ENCODE measurements around the gene SLC34A1. TPM values are rescaled to one million over a fixed set of nuclear protein-coding genes. Genes with fewer than 3 reads are reported as not detected.
A peak's percentile ranks its signal among the peaks of the same experiment; 100 is the strongest.

SLC34A1 gene
- total RNA-seq, 3 donors from 2014 or later = not detected

- H3K36me3 ChIP-seq (ENCODE audit: low read depth) = no peaks in the 10 kb centered on the region
- TF ChIP-seq CTCF (IDR thresholded peaks at IDR 0.05) = no peak
- no peak for ATAC-seq
- no peak overlapping the region for H3K4me3 ChIP-seq
- H3K4me1 ChIP-seq (ENCODE audit: low read depth) = no peaks in the 10 kb centered on the region
- H3K9me3 ChIP-seq = no peaks in the 10 kb centered on the region
- intact Hi-C loops (cut with DNase I, micrococcal nuclease) = no loop called here
- DNase-seq = no peak
Measured at GRCh38 chr5:177438468-177438867, 54.2 kb downstream of the SLC34A1 start.

GRCh38 chr5:177439518-177440053 is 55.4 kb downstream of the SLC34A1 start:
- Histone ChIP-seq H3K4me3 (no peak overlapping the region), H3K4me1 (ENCODE audit: low read depth) (no peaks in the 10 kb centered on the region), H3K36me3 (ENCODE audit: low read depth) (no peaks in the 10 kb centered on the region), H3K9me3 (no peaks in the 10 kb centered on the region)
- DNase-seq (no peak), ATAC-seq (no peak)
- TF ChIP-seq CTCF (IDR thresholded peaks at IDR 0.05) = no peak
- intact Hi-C loops (cut with DNase I, micrococcal nuclease) = no loop called here

- peaks cover under 1% of the 10 kb centered on the region for H3K4me1 ChIP-seq (ENCODE audit: low read depth)
- no peak overlapping the region for H3K4me3 ChIP-seq
- H3K36me3 ChIP-seq (ENCODE audit: low read depth) = no peaks in the 10 kb centered on the region
- no peak for DNase-seq
- H3K9me3 ChIP-seq = no peaks in the 10 kb centered on the region
- intact Hi-C loops (cut with DNase I, micrococcal nuclease) = no loop called here
- no peak for TF ChIP-seq CTCF (IDR thresholded peaks at IDR 0.05)
- no peak for ATAC-seq
Measured at GRCh38 chr5:177440211-177440989, 56.2 kb downstream of the SLC34A1 start.

- H3K4me3 ChIP-seq = no peak overlapping the region
- ATAC-seq (no peak), DNase-seq (peak in 1 of 3 donors; percentile 45)
- no peaks in the 10 kb centered on the region for H3K36me3 ChIP-seq (ENCODE audit: low read depth)
- H3K4me1 ChIP-seq (ENCODE audit: low read depth) = peaks cover 7% of the 10 kb centered on the region
- TF ChIP-seq CTCF (IDR thresholded peaks at IDR 0.05) = no peak
- no peaks in the 10 kb centered on the region for H3K9me3 ChIP-seq
- intact Hi-C loops (cut with DNase I, micrococcal nuclease) = no loop called here
Measured at GRCh38 chr5:177440990-177441780, 57.0 kb downstream of the SLC34A1 start.

- no peak overlapping the region for H3K4me3 ChIP-seq
- no peaks in the 10 kb centered on the region for H3K36me3 ChIP-seq (ENCODE audit: low read depth)
- DNase-seq = peak in 1 of 3 donors; percentile 45
Measured at GRCh38 chr5:177442066-177442826, 58.0 kb downstream of the SLC34A1 start.

More at GRCh38 chr5:177442066-177442826, 58.0 kb downstream of the SLC34A1 start:
- intact Hi-C loops (cut with DNase I, micrococcal nuclease) = no loop called here
- ATAC-seq = no peak
- Histone ChIP-seq H3K4me1 (ENCODE audit: low read depth) (peaks cover 13% of the 10 kb centered on the region), H3K9me3 (no peaks in the 10 kb centered on the region)
- no peak for TF ChIP-seq CTCF (IDR thresholded peaks at IDR 0.05)

Data from mucosa of descending colon (tissue), 3 donors.